CD4-positive, alpha-beta memory T cell (primary cell): ENCODE results near the gene LTBP2. TPM values are rescaled to one million over a fixed set of nuclear protein-coding genes. Genes with fewer than 3 reads are reported as not detected.
A peak's percentile ranks its signal among the peaks of the same experiment; 100 is the strongest.

Source experiments
- CTCF ChIA-PET: fragments of 350-600 bp; sonication (Branson Sonifier 250); formaldehyde crosslinking; loops from one replicate; lab custom pipeline; 2021; ENCODE audit warnings: inconsistent platforms; ENCODE audit not compliant: partially characterized antibody; lab: Charles Lee
- POLR2A ChIA-PET: fragments of 350-600 bp; sonication (Branson Sonifier 250); formaldehyde crosslinking; loops from one replicate; lab custom pipeline; 2021; ENCODE audit not compliant: partially characterized antibody; lab: Charles Lee
- DNase-seq, 5 donors: peaks; one replicate each; pipeline versions ENCODE4 v3.0.0 to v3.0.0-alpha.2; 2020 to 2022; ENCODE audit warnings: mixed read lengths in 1 of 5
- H3K27ac ChIP-seq: one replicate; pipeline ENCODE4 v1.7.0; 2013; ENCODE audit warnings: low read depth, low read length
- H3K27me3 ChIP-seq: 2 replicates; pipeline ENCODE4 v1.7.0; 2013; ENCODE audit warnings: mild to moderate bottlenecking, low read length, moderate library complexity; ENCODE audit not compliant: insufficient read depth
- H3K36me3 ChIP-seq: 2 replicates; pipeline ENCODE4 v1.7.0; 2013; ENCODE audit warnings: mild to moderate bottlenecking, low read length, moderate library complexity; ENCODE audit not compliant: insufficient read depth
- H3K4me1 ChIP-seq: 2 replicates; pipeline ENCODE4 v1.7.0; 2013; ENCODE audit warnings: mild to moderate bottlenecking, low read length, moderate library complexity; ENCODE audit not compliant: insufficient read depth
- H3K4me3 ChIP-seq, 2 donors: one replicate each; pipeline ENCODE4 v1.7.0; 2013; ENCODE audit warnings: low read length in 2 of 2, mild to moderate bottlenecking in 1 of 2
- H3K9me3 ChIP-seq, 2 donors: one replicate each; pipeline ENCODE4 v1.7.0; 2013; ENCODE audit warnings: low read length in 2 of 2, control low read depth in 1 of 2; ENCODE audit not compliant: control insufficient read depth in 1 of 2
- H3K27ac Mint-ChIP-seq, 7 donors: one replicate each; pipeline ENCODE4 v1.8.0; 2020 to 2021; ENCODE audit warnings: mixed read lengths in 7 of 7, mild to moderate bottlenecking in 6 of 7, inconsistent platforms in 3 of 7, moderate library complexity in 3 of 7
- H3K27me3 Mint-ChIP-seq, 2 donors: one replicate each; pipeline ENCODE4 v1.8.0; 2020 to 2021; ENCODE audit warnings: mixed read lengths in 2 of 2
- H3K36me3 Mint-ChIP-seq, 2 donors: one replicate each; pipeline ENCODE4 v1.8.0; 2020 to 2021; ENCODE audit warnings: mixed read lengths in 2 of 2, inconsistent platforms in 1 of 2, mild to moderate bottlenecking in 1 of 2
- H3K4me1 Mint-ChIP-seq, 4 donors: one replicate each; pipeline ENCODE4 v1.8.0; 2020 to 2021; ENCODE audit warnings: mixed read lengths in 4 of 4, mild to moderate bottlenecking in 1 of 4
- H3K4me3 Mint-ChIP-seq, 8 donors: one replicate each; pipeline ENCODE4 v1.8.0; 2020 to 2021; ENCODE audit warnings: mixed read lengths in 8 of 8, mild to moderate bottlenecking in 7 of 8, moderate library complexity in 6 of 8, inconsistent platforms in 3 of 8
- H3K9me3 Mint-ChIP-seq, 8 donors: one replicate each; pipeline ENCODE4 v1.8.0; 2020 to 2021; ENCODE audit warnings: mixed read lengths in 8 of 8, mild to moderate bottlenecking in 5 of 8, inconsistent platforms in 3 of 8, moderate library complexity in 1 of 8
- intact Hi-C: fragments of 100-400 bp; cut with micrococcal nuclease; formaldehyde crosslinking; loops from one replicate; pipeline ENCODE4 v1.15.1; 2023
- polyA plus RNA-seq, 2 donors: library from polyadenylated mRNA; unstranded; fragments of 300-500 nt; fragmentation: Illumina TruSeq; gene quantifications; one replicate each; pipeline ENCODE4 v1.2.3, GENCODE V29; 2021
- total RNA-seq, 2 experiments: library from RNA; stranded (reverse); gene quantifications; one replicate each; pipeline ENCODE4 v1.2.3, GENCODE V29; 2021

Gene LTBP2
- total and polyA plus RNA-seq, 4 experiments from 2014 or later, result 0.11 to 0.44 (median 0.36) TPM

DNA sequence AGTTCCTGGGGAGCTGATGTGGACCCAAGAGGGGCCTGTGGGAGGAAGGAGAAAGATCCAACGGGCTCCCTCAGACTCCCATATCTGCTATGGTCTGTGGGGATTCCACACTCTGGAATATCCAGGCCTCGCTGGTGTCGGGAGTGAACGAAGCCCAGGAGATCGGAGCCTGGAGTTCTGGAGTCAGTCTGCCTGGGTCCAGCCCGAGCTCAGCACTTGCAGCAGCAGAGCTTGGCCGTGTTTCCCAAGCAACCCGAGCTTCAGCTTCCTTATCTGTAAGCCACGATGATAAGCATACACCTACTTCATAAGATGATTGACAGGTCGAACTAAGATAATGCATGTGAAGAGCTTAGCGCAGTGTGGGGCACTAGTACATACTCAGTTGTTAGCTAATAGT lies 10.1 kb downstream of the LTBP2 start:
- H3K36me3 Mint-ChIP-seq, result no peaks in the 10 kb centered on the region
- intact Hi-C loops, result no loop called here
- no peaks in the 10 kb centered on the region for H3K4me1 Mint-ChIP-seq
- no peak overlapping the region for H3K4me3 Mint-ChIP-seq
- H3K9me3 Mint-ChIP-seq, result no peaks in the 10 kb centered on the region
- Histone ChIP-seq H3K27ac (no peak overlapping the region), H3K36me3 (no peaks in the 10 kb centered on the region), H3K4me1 (no peaks in the 10 kb centered on the region), H3K27me3 (no peaks in the 10 kb centered on the region), H3K9me3 (no peaks in the 10 kb centered on the region), H3K4me3 (no peak overlapping the region)
- no peak for DNase-seq
- ChIA-PET CTCF (interaction anchor here (1.4 to 2.6 kb wide), 2 partner anchors 9 to 10 kb away, joined by 3 to 12 read pairs; partner anchors contain the start of gene LTBP2), POLR2A (no interaction called here)
- H3K27me3 Mint-ChIP-seq, result no peaks in the 10 kb centered on the region
- H3K27ac Mint-ChIP-seq, result no peak overlapping the region

DNA sequence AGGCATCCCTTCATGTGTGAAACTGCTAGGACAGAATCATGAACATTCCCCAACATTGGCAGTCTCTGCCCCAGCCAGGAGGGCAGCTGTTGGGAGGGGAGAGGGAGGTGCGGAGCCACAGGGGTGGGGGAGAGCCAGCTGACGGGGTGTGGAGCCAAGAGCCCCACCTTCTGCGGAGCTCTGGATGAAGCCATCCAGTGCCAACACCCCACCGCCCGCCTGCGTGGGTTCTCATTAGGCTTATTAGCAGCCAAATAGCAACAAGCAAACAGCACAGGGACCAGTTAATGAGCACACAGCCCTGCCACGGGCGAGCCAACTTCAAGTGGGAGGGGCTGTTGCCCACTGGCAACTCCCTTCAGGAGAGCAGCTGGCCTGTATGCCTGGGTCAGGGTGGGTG lies 12.1 kb downstream of the LTBP2 start:
- ChIA-PET POLR2A (no interaction called here), CTCF (interaction anchor here (1.9 kb wide), 1 partner anchor 9 kb away, joined by 5 read pairs; no protein-coding TSS in a partner anchor)
- intact Hi-C loops, result no loop called here
- Mint-ChIP-seq H3K36me3 (no peaks in the 10 kb centered on the region), H3K27me3 (peaks cover 2 to 4% of the 10 kb centered on the region in 2 donors), H3K4me3 (no peak overlapping the region), H3K27ac (no peak overlapping the region), H3K4me1 (no peaks in the 10 kb centered on the region), H3K9me3 (no peaks in the 10 kb centered on the region)
- H3K36me3 ChIP-seq, result no peaks in the 10 kb centered on the region
- no peaks in the 10 kb centered on the region for H3K9me3 ChIP-seq
- no peaks in the 10 kb centered on the region for H3K4me1 ChIP-seq
- no peak overlapping the region for H3K27ac ChIP-seq
- DNase-seq, result no peak
- H3K27me3 ChIP-seq, result no peaks in the 10 kb centered on the region
- H3K4me3 ChIP-seq, result no peak overlapping the region

DNA sequence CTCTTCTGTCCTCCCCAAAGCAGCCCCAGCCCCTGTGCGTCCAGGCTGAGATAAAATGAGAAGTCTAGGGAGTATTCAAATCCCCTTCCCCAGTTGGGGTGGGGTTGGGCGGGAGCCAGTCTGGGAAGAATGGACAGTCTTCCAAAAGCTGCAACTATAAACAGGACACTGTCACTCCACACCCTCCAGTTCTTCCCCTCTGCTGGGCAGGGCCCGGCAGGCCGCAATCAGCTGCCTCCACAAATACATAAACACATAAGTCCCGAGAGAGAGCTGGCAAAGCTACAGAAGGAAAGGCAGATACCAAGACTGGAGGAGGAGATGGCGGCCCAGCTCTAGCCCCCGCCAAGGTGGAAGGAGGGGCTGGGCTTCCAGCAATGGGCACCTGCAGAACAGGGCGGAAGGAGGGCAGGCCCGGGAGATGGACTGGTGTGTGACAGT lies 12.7 kb downstream of the LTBP2 start:
- CTCF ChIA-PET, result interaction anchor here (0.7 kb wide), 1 partner anchor 10 kb away, joined by 4 read pairs; no protein-coding TSS in a partner anchor
- Histone ChIP-seq H3K27me3 (no peaks in the 10 kb centered on the region), H3K4me3 (no peak overlapping the region), H3K9me3 (no peaks in the 10 kb centered on the region), H3K36me3 (no peaks in the 10 kb centered on the region), H3K27ac (no peak overlapping the region), H3K4me1 (no peaks in the 10 kb centered on the region)
- Mint-ChIP-seq H3K36me3 (no peaks in the 10 kb centered on the region), H3K27ac (no peak overlapping the region), H3K4me1 (no peaks in the 10 kb centered on the region), H3K4me3 (no peak overlapping the region), H3K9me3 (no peaks in the 10 kb centered on the region), H3K27me3 (peaks cover 2 to 4% of the 10 kb centered on the region in 2 donors)
- DNase-seq, result no peak
- POLR2A ChIA-PET, result no interaction called here
- intact Hi-C loops, result no loop called here

DNA sequence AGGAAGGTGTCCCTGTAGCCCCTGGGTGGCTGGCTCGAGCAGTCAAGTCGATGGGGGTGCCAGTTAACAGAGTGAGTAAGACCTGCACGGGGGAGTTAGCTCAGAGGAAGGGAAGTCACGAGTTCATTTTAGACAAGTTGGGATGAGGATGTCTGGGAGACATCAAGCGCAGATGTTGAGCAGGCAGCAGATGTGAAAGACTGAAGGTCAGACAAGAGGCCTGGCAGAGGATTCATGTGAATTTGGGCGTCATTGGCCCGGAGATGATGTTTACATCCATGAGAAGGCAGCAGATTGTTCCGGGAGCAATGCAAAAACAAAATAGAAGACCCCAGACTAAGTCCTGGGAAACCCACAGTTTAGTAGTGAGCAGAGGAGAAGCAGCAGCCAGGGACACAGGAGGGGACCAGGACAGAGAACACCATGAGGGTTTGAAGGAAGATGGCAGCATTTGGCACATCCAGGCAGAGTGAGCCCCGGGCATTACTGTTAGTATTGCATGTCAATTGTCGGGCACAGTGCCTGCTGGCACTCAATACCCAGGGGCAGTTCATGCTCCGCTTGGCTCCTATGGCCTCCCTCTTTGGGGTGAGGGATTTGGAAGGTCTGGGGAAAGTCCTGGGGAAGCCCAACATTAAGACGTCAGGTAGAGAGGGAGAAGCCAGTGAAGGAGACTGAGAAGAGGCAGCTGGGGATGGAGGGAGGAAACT lies 15.1 kb downstream of the LTBP2 start:
- Histone ChIP-seq H3K9me3 (no peaks in the 10 kb centered on the region), H3K27me3 (no peaks in the 10 kb centered on the region), H3K36me3 (no peaks in the 10 kb centered on the region), H3K4me3 (no peak overlapping the region), H3K27ac (no peak overlapping the region), H3K4me1 (no peaks in the 10 kb centered on the region)
- Mint-ChIP-seq H3K36me3 (no peaks in the 10 kb centered on the region), H3K27me3 (peaks cover 2 to 4% of the 10 kb centered on the region in 2 donors), H3K27ac (peak overlapping the region in 1 of 7 donors; percentile 18), H3K4me1 (no peaks in the 10 kb centered on the region), H3K9me3 (no peaks in the 10 kb centered on the region), H3K4me3 (no peak overlapping the region)
- intact Hi-C loops, result no loop called here
- DNase-seq, result no peak
- ChIA-PET CTCF (no interaction called here), POLR2A (no interaction called here)

GRCh38 chr14:74595006-74595735 lies 16.9 kb downstream of the LTBP2 start:
- no peaks in the 10 kb centered on the region for H3K4me1 ChIP-seq
- H3K4me3 ChIP-seq, result no peak overlapping the region
- Mint-ChIP-seq H3K36me3 (no peaks in the 10 kb centered on the region), H3K4me3 (no peak overlapping the region), H3K27me3 (peaks cover 2 to 4% of the 10 kb centered on the region in 2 donors), H3K4me1 (no peaks in the 10 kb centered on the region), H3K27ac (no peak overlapping the region), H3K9me3 (no peaks in the 10 kb centered on the region)
- no peak for DNase-seq
- no peak overlapping the region for H3K27ac ChIP-seq
- H3K27me3 ChIP-seq, result no peaks in the 10 kb centered on the region
- H3K9me3 ChIP-seq, result no peaks in the 10 kb centered on the region
- H3K36me3 ChIP-seq, result no peaks in the 10 kb centered on the region
- intact Hi-C loops, result no loop called here
- ChIA-PET POLR2A (no interaction called here), CTCF (no interaction called here)

DNA sequence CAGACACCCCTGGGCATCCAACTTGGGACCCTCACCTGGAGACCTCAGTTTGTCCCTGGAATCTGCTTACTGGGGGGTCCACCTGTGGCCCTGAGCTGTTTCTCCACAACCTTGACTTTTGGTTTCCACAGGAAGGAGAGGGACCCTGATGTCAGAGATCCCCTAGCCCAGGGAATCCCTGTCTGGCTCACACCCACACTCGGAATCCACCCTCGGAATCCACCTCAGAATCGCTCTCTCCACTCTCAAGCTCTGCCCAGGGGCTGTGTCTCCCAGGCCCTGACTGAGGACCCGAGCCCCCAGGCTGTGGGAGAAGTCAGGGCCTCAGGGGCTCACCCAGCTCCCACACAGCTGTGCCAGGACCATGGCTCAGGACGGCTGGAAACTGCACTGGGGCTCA lies 17.4 kb downstream of the LTBP2 start:
- CTCF ChIA-PET, result no interaction called here

DNA sequence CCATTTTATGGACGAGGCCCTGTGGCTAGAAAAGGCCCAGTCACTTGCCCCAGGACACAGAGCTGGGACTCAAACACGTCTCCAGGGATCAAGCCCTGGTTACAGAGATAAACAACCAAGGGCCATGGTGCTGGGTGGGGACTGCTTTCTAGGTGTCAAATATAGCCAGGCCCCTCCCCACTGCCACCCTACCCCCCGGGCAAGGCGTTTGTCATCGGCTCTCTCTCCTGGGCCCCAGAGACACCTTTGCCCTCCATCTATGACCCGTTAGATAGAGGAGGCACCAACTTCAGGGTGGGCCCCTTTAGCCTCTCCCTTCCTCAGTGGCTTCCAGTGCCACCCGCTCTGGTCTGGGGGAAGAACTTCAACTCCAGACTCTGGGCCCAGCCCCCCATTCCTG lies 18.0 kb downstream of the LTBP2 start:
- H3K4me1 ChIP-seq, result no peaks in the 10 kb centered on the region
- no peaks in the 10 kb centered on the region for H3K4me1 Mint-ChIP-seq
- no peaks in the 10 kb centered on the region for H3K36me3 ChIP-seq
- intact Hi-C loops, result no loop called here
- H3K9me3 Mint-ChIP-seq, result no peaks in the 10 kb centered on the region
- no peaks in the 10 kb centered on the region for H3K9me3 ChIP-seq
- H3K27me3 ChIP-seq, result no peaks in the 10 kb centered on the region
- ChIA-PET POLR2A (no interaction called here), CTCF (no interaction called here)
- no peak for DNase-seq
- H3K4me3 ChIP-seq, result no peak overlapping the region
- no peak overlapping the region for H3K27ac ChIP-seq
- H3K36me3 Mint-ChIP-seq, result no peaks in the 10 kb centered on the region
- no peak overlapping the region for H3K4me3 Mint-ChIP-seq
- no peak overlapping the region for H3K27ac Mint-ChIP-seq
- H3K27me3 Mint-ChIP-seq, result peaks cover 2 to 4% of the 10 kb centered on the region in 2 donors

More for the DNA sequence above, 17.4 kb downstream of the LTBP2 start:
- POLR2A ChIA-PET, result no interaction called here
- no peaks in the 10 kb centered on the region for H3K36me3 Mint-ChIP-seq
- DNase-seq, result no peak
- no peaks in the 10 kb centered on the region for H3K9me3 ChIP-seq
- H3K27me3 Mint-ChIP-seq, result peaks cover 2 to 4% of the 10 kb centered on the region in 2 donors
- H3K27me3 ChIP-seq, result no peaks in the 10 kb centered on the region
- no peak overlapping the region for H3K27ac Mint-ChIP-seq
- H3K4me1 Mint-ChIP-seq, result no peaks in the 10 kb centered on the region
- no peak overlapping the region for H3K27ac ChIP-seq
- no peaks in the 10 kb centered on the region for H3K9me3 Mint-ChIP-seq
- no peak overlapping the region for H3K4me3 Mint-ChIP-seq
- H3K4me1 ChIP-seq, result no peaks in the 10 kb centered on the region
- intact Hi-C loops, result no loop called here
- no peaks in the 10 kb centered on the region for H3K36me3 ChIP-seq
- no peak overlapping the region for H3K4me3 ChIP-seq
